Hepatocyte (in vitro differentiated cells): ENCODE data around the gene PER1. TPM values are rescaled to one million over a fixed set of nuclear protein-coding genes. Genes with fewer than 3 reads are reported as not detected.

Source experiments
- DNase-seq: peaks from one replicate; pipeline ENCODE4 v3.0.0-alpha.2; 2016; ENCODE audit warnings: low spot score
- H2AFZ ChIP-seq: fragments of 200-600 bp; sonication (generic); 2 replicates; pipeline ENCODE4 v1.6.0; 2016; ENCODE audit warnings: antibody characterized with exemption, mild to moderate bottlenecking
- H3K27ac ChIP-seq: fragments of 200-600 bp; sonication (generic); 2 replicates; pipeline ENCODE4 v1.5.1; 2016; ENCODE audit warnings: mild to moderate bottlenecking
- H3K27me3 ChIP-seq: fragments of 200-600 bp; sonication (generic); 2 replicates; pipeline ENCODE4 v1.6.1; 2016
- H3K36me3 ChIP-seq: fragments of 200-600 bp; sonication (generic); replicated peaks from 2 replicates; pipeline ENCODE4 v1.5.1; 2016; ENCODE audit warnings: low read depth; ENCODE audit not compliant: insufficient read depth
- H3K4me1 ChIP-seq: fragments of 200-600 bp; sonication (generic); 2 replicates; pipeline ENCODE4 v1.5.1; 2016; ENCODE audit warnings: mild to moderate bottlenecking, moderate library complexity; ENCODE audit not compliant: insufficient read depth
- H3K4me2 ChIP-seq: fragments of 200-600 bp; sonication (generic); 2 replicates; pipeline ENCODE4 v1.6.0; 2016
- H3K4me3 ChIP-seq: fragments of 200-600 bp; sonication (generic); 2 replicates; pipeline ENCODE4 v1.5.1; 2016; ENCODE audit warnings: mild to moderate bottlenecking
- H3K79me2 ChIP-seq: fragments of 200-600 bp; sonication (generic); 2 replicates; pipeline ENCODE4 v1.6.0; 2017; ENCODE audit warnings: mild to moderate bottlenecking
- H3K9me2 ChIP-seq: fragments of 200-600 bp; sonication (generic); replicated peaks from 2 replicates; pipeline ENCODE4 v1.6.0; 2017; ENCODE audit warnings: mild to moderate bottlenecking; ENCODE audit not compliant: insufficient read depth
- H3K9me3 ChIP-seq: fragments of 200-600 bp; sonication (generic); 2 replicates; pipeline ENCODE4 v1.5.1; 2016; ENCODE audit warnings: low read depth, mild to moderate bottlenecking
- H4K20me1 ChIP-seq: fragments of 200-600 bp; sonication (generic); 2 replicates; pipeline ENCODE4 v1.6.0; 2016; ENCODE audit warnings: mild to moderate bottlenecking; ENCODE audit not compliant: insufficient read depth, poor library complexity, severe bottlenecking
- CTCF ChIP-seq: fragments of 200-600 bp; sonication (generic); IDR thresholded peaks from 2 replicates; pipeline ENCODE4 v1.5.1; 2016; ENCODE audit warnings: antibody characterized with exemption, mild to moderate bottlenecking; ENCODE audit not compliant: poor library complexity
- EZH2 ChIP-seq: fragments of 200-600 bp; sonication (generic); IDR thresholded peaks from 2 replicates; pipeline ENCODE4 v1.6.1; 2016; ENCODE audit warnings: antibody characterized with exemption, mild to moderate bottlenecking, borderline replicate concordance
- EZH2phosphoT487 ChIP-seq: fragments of 200-600 bp; sonication (generic); IDR thresholded peaks from one replicate; pipeline ENCODE4 v1.6.1; 2018; ENCODE audit warnings: antibody characterized with exemption, mild to moderate bottlenecking, low read depth, moderate library complexity; ENCODE audit not compliant: unreplicated experiment, severe bottlenecking
- WGBS: methylation state at CpG from one replicate; pipeline ENCODE4 v1.1.6; 2016; ENCODE audit warnings: low lambda C conversion rate; ENCODE audit errors: missing lambda C conversion rate; 5-methylcytosine and 5-hydroxymethylcytosine counted together
- polyA plus RNA-seq: library from polyadenylated mRNA; unstranded; fragments of >200 nt; fragmentation: Nextera tagmentation; extraction: Ambion mirVana; gene quantifications from 2 replicates; pipeline ENCODE4 v1.2.1, GENCODE V29; 2016
- total RNA-seq: library from RNA; depleted of rRNA; stranded (reverse); fragments of >200 nt; gene quantifications from 2 replicates; pipeline ENCODE4 v1.2.3, GENCODE V29; 2014

Gene PER1
- total and polyA plus RNA-seq, 2 experiments from 2014 or later = 36.5 to 107 TPM

- peaks cover 31% of the 10 kb centered on the region for H3K27me3 ChIP-seq
- H2AFZ ChIP-seq = no peak overlapping the region
- H3K4me1 ChIP-seq = peaks cover 29% of the 10 kb centered on the region
- WGBS = 2% methylated on average over 9 of the region's 25 CpGs
- H3K9me2 ChIP-seq = no peaks in the 10 kb centered on the region
- H4K20me1 ChIP-seq = no peaks in the 10 kb centered on the region
- peak overlapping the region; percentile 37 for H3K4me3 ChIP-seq
- no peaks in the 10 kb centered on the region for H3K36me3 ChIP-seq
- H3K27ac ChIP-seq = no peak overlapping the region
- H3K79me2 ChIP-seq = no peaks in the 10 kb centered on the region
- H3K9me3 ChIP-seq = no peaks in the 10 kb centered on the region
- TF ChIP-seq CTCF = no peak
- TF ChIP-seq EZH2phosphoT487 = no peak
- no peak for TF ChIP-seq EZH2
- peak overlapping the region; percentile 88 for H3K4me2 ChIP-seq
- no peak for DNase-seq
These were observed 30.9 kb downstream of the PER1 start for GRCh38 chr17:8121407-8121680.

- peaks cover 29% of the 10 kb centered on the region for H3K4me1 ChIP-seq
These were observed 31.4 kb downstream of the PER1 start for GRCh38 chr17:8120520-8121406.

GRCh38 chr17:8119581-8120519 lies 32.4 kb downstream of the PER1 start:
- Histone ChIP-seq H3K27me3 (peaks cover 42% of the 10 kb centered on the region), H3K9me2 (no peaks in the 10 kb centered on the region), H3K4me2 (peak overlapping the region; percentile 88), H4K20me1 (no peaks in the 10 kb centered on the region), H3K27ac (peak overlapping the region; percentile 91), H3K4me1 (peaks cover 24% of the 10 kb centered on the region), H3K36me3 (no peaks in the 10 kb centered on the region), H3K79me2 (no peaks in the 10 kb centered on the region), H3K4me3 (peak overlapping the region; percentile 48), H3K9me3 (no peaks in the 10 kb centered on the region), H2AFZ (no peak overlapping the region)
- 2% methylated on average over 28 of the region's 28 CpGs for WGBS
- TF ChIP-seq EZH2 (no peak), CTCF (no peak), EZH2phosphoT487 (no peak)
- peak; percentile 91 for DNase-seq

More at GRCh38 chr17:8120520-8121406, 31.4 kb downstream of the PER1 start:
- H4K20me1 ChIP-seq = no peaks in the 10 kb centered on the region
- TF ChIP-seq EZH2phosphoT487 = no peak
- TF ChIP-seq CTCF = peak; percentile 28
- WGBS = under 1% methylated on average over 40 of the region's 40 CpGs
- peaks cover 37% of the 10 kb centered on the region for H3K27me3 ChIP-seq
- H3K4me3 ChIP-seq = peak overlapping the region; percentile 37
- no peaks in the 10 kb centered on the region for H3K79me2 ChIP-seq
- peak overlapping the region; percentile 71 for H3K27ac ChIP-seq
- no peaks in the 10 kb centered on the region for H3K36me3 ChIP-seq
- peak; percentile 79 for DNase-seq
- H3K4me2 ChIP-seq = peak overlapping the region; percentile 88
- no peaks in the 10 kb centered on the region for H3K9me3 ChIP-seq
- no peaks in the 10 kb centered on the region for H3K9me2 ChIP-seq
- H2AFZ ChIP-seq = no peak overlapping the region
